Measurements from ENCODE around the gene SGF29. TPM values are rescaled to one million over a fixed set of nuclear protein-coding genes. Genes with fewer than 3 reads are reported as not detected.

SGF29 gene
- total RNA-seq, 1 donor from 2014 or later, result 5.3 TPM

- no peaks in the 10 kb centered on the region for H3K36me3 ChIP-seq
- H3K79me2 ChIP-seq (ENCODE audit: low read depth), result no peaks in the 10 kb centered on the region
- Mint-ChIP-seq H3K4me3 (no peak overlapping the region), H3K36me3 (peaks cover 20% of the 10 kb centered on the region), H3K27me3 (ENCODE audit: insufficient read depth, low read depth) (no peaks in the 10 kb centered on the region), H3K9me3 (no peaks in the 10 kb centered on the region), H3K4me1 (no peaks in the 10 kb centered on the region), H3K27ac (no peak overlapping the region)
- H3K9ac ChIP-seq, result no peak overlapping the region
- TF ChIP-seq CTCF (IDR thresholded peaks at IDR 0.05) (no peak), EZH2phosphoT487 (IDR thresholded peaks at IDR 0.05) (no peak), EZH2 (IDR thresholded peaks at IDR 0.05) (no peak)
- H3K27ac ChIP-seq, result no peak overlapping the region
- H3F3A ChIP-seq (ENCODE audit: low read depth), result no peaks in the 10 kb centered on the region
- H2AFZ ChIP-seq (replicated peaks), result no peak overlapping the region
- H4K20me1 ChIP-seq (ENCODE audit: low read depth), result peaks cover 4% of the 10 kb centered on the region
- no peak overlapping the region for H3K4me3 ChIP-seq
- H3K9me3 ChIP-seq (ENCODE audit: low read depth), result no peaks in the 10 kb centered on the region
- H3K27me3 ChIP-seq, result no peaks in the 10 kb centered on the region
- H3K4me1 ChIP-seq, result no peaks in the 10 kb centered on the region
- no peak for DNase-seq (ENCODE audit: low spot score)
- no peak overlapping the region for H3K4me2 ChIP-seq
Observed at GRCh38 chr16:28580726-28581315, 27.1 kb downstream of the SGF29 start.

DNA sequence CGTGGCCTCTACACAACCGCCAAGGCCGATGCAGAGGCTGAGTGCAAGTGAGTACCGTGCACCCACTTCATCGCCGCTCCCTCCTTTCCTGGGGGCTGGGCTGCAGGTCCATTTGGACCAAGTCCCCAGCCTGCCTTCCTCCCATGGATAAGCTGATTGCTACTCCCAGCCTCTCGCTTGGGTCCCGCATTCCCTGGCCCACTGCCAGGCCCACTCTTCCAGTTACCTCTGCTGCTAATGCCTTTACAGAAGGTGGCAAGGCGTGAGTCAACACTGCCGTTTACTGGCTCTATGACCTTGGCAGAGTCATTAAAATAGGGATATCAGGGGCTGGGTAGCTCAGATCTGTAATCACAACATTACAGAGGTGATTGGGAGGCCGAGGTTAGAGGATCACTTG lies 32.0 kb downstream of the SGF29 start:
- Histone ChIP-seq H3K27me3 (no peaks in the 10 kb centered on the region), H2AFZ (replicated peaks) (no peak overlapping the region), H3F3A (ENCODE audit: low read depth) (no peaks in the 10 kb centered on the region), H3K9me3 (ENCODE audit: low read depth) (no peaks in the 10 kb centered on the region), H3K4me2 (no peak overlapping the region), H3K27ac (no peak overlapping the region), H3K9ac (no peak overlapping the region), H3K4me1 (no peaks in the 10 kb centered on the region), H3K36me3 (no peaks in the 10 kb centered on the region), H3K79me2 (ENCODE audit: low read depth) (no peaks in the 10 kb centered on the region), H4K20me1 (ENCODE audit: low read depth) (no peaks in the 10 kb centered on the region), H3K4me3 (no peak overlapping the region)
- H3K4me3 Mint-ChIP-seq, result no peak overlapping the region
- DNase-seq (ENCODE audit: low spot score), result no peak
- no peak overlapping the region for H3K27ac Mint-ChIP-seq
- no peaks in the 10 kb centered on the region for H3K9me3 Mint-ChIP-seq
- TF ChIP-seq EZH2phosphoT487 (IDR thresholded peaks at IDR 0.05), result no peak
- TF ChIP-seq CTCF (IDR thresholded peaks at IDR 0.05), result no peak
- no peak for TF ChIP-seq EZH2 (IDR thresholded peaks at IDR 0.05)
- peaks cover 24% of the 10 kb centered on the region for H3K36me3 Mint-ChIP-seq
- H3K27me3 Mint-ChIP-seq (ENCODE audit: insufficient read depth, low read depth), result no peaks in the 10 kb centered on the region
- H3K4me1 Mint-ChIP-seq, result no peaks in the 10 kb centered on the region

- Histone ChIP-seq H3K27me3 (no peaks in the 10 kb centered on the region), H3K36me3 (no peaks in the 10 kb centered on the region), H3K27ac (no peak overlapping the region), H3K4me1 (no peaks in the 10 kb centered on the region), H3K79me2 (ENCODE audit: low read depth) (no peaks in the 10 kb centered on the region), H3K4me2 (no peak overlapping the region), H3K9ac (no peak overlapping the region), H3F3A (ENCODE audit: low read depth) (no peaks in the 10 kb centered on the region), H3K4me3 (no peak overlapping the region), H4K20me1 (ENCODE audit: low read depth) (no peaks in the 10 kb centered on the region), H2AFZ (replicated peaks) (no peak overlapping the region), H3K9me3 (ENCODE audit: low read depth) (no peaks in the 10 kb centered on the region)
- TF ChIP-seq EZH2 (IDR thresholded peaks at IDR 0.05), result no peak
- TF ChIP-seq CTCF (IDR thresholded peaks at IDR 0.05), result no peak
- TF ChIP-seq EZH2phosphoT487 (IDR thresholded peaks at IDR 0.05), result no peak
- Mint-ChIP-seq H3K27ac (no peak overlapping the region), H3K4me1 (no peaks in the 10 kb centered on the region), H3K27me3 (ENCODE audit: insufficient read depth, low read depth) (no peaks in the 10 kb centered on the region), H3K9me3 (no peaks in the 10 kb centered on the region), H3K36me3 (peaks cover 19% of the 10 kb centered on the region), H3K4me3 (no peak overlapping the region)
- DNase-seq (ENCODE audit: low spot score), result no peak
Observed at GRCh38 chr16:28586466-28586865, 32.7 kb downstream of the SGF29 start.

Measured in neural progenitor cell (in vitro differentiated cells).